A673 (cell line): ENCODE measurements around the gene MPPED2. TPM values are rescaled to one million over a fixed set of nuclear protein-coding genes. Genes with fewer than 3 reads are reported as not detected.

Source experiments
- BruUV-seq: library from RNA; stranded (reverse); fragments of 400-500 nt; replicated peaks from 2 replicates; lab custom pipeline; 2021; lab: Mats Ljungman, UMichigan
- CTCF ChIA-PET: fragments of 300-600 bp; sonication (Branson Sonifier 250); formaldehyde crosslinking; loops from one replicate; lab custom pipeline; 2022; ENCODE audit warnings: antibody characterized with exemption; lab: Charles Lee
- POLR2A ChIA-PET: fragments of 300-600 bp; sonication (Branson Sonifier 250); formaldehyde crosslinking; loops from one replicate; lab custom pipeline; 2022; ENCODE audit warnings: antibody characterized with exemption; ENCODE audit not compliant: low non-redundant PET; lab: Charles Lee
- DNase-seq: peaks from one replicate; pipeline ENCODE4 v3.0.0-alpha.2; 2015; ENCODE audit warnings: low spot score
- H3K27ac ChIP-seq: fragments of 200-600 bp; sonication (generic); 2 replicates; pipeline ENCODE4 v1.5.1; 2016; ENCODE audit warnings: mixed run types, low read depth, mild to moderate bottlenecking, mixed read lengths, antibody characterized with exemption, low read length; ENCODE audit not compliant: poor library complexity, severe bottlenecking
- H3K27me3 ChIP-seq: fragments of 200-600 bp; sonication (generic); replicated peaks from 2 replicates; pipeline ENCODE4 v1.6.1; 2017; ENCODE audit warnings: mixed run types, low read depth, mild to moderate bottlenecking, mixed read lengths, antibody characterized with exemption, low read length; ENCODE audit not compliant: insufficient read depth, poor library complexity
- H3K36me3 ChIP-seq: fragments of 200-600 bp; sonication (generic); 2 replicates; pipeline ENCODE4 v1.6.1; 2016; ENCODE audit warnings: mixed run types, mild to moderate bottlenecking, mixed read lengths, antibody characterized with exemption, low read length; ENCODE audit not compliant: insufficient read depth, poor library complexity, severe bottlenecking
- H3K4me1 ChIP-seq: fragments of 200-600 bp; sonication (generic); 2 replicates; pipeline ENCODE4 v1.6.1; 2017; ENCODE audit warnings: mixed run types, mild to moderate bottlenecking, mixed read lengths, antibody characterized with exemption, low read length; ENCODE audit not compliant: insufficient read depth, poor library complexity, severe bottlenecking
- H3K4me3 ChIP-seq: fragments of 200-600 bp; sonication (generic); 2 replicates; pipeline ENCODE4 v1.5.1; 2016; ENCODE audit warnings: low read depth, mixed run types, mild to moderate bottlenecking, mixed read lengths, low read length; ENCODE audit not compliant: poor library complexity, severe bottlenecking
- H3K9me3 ChIP-seq: fragments of 200-600 bp; sonication (generic); 2 replicates; pipeline ENCODE4 v1.6.1; 2016; ENCODE audit warnings: mixed run types, low read depth, mild to moderate bottlenecking, mixed read lengths, antibody characterized with exemption, low read length; ENCODE audit not compliant: poor library complexity, severe bottlenecking
- EZH2 ChIP-seq: fragments of 200-600 bp; sonication (generic); IDR thresholded peaks from 2 replicates; pipeline ENCODE4 v1.6.1; 2017; ENCODE audit warnings: borderline replicate concordance, low read depth, mild to moderate bottlenecking, mixed read lengths, antibody characterized with exemption, low read length; ENCODE audit not compliant: poor library complexity, severe bottlenecking
- intact Hi-C: fragments of 100-400 bp; cut with micrococcal nuclease; formaldehyde crosslinking; loops from one replicate; pipeline ENCODE4 v1.10.0; 2022; ENCODE audit not compliant: unreplicated experiment
- total RNA-seq: library from RNA; stranded (reverse); gene quantifications from 2 replicates; pipeline ENCODE4 v1.2.3, GENCODE V29; 2021
- TF ChIP-seq, protein P1 (sequence below): fragments of 300-800, 200-600 bp; sonication (generic); conservative IDR thresholded peaks from 2 replicates; pipeline ENCODE4 v1.5.1; 2017; ENCODE audit warnings: low read depth, mild to moderate bottlenecking, antibody characterized with exemption, low read length, moderate library complexity, mixed read lengths

MPPED2 gene
- total RNA-seq, 1 experiment from 2014 or later: 2.0 TPM

DNA sequence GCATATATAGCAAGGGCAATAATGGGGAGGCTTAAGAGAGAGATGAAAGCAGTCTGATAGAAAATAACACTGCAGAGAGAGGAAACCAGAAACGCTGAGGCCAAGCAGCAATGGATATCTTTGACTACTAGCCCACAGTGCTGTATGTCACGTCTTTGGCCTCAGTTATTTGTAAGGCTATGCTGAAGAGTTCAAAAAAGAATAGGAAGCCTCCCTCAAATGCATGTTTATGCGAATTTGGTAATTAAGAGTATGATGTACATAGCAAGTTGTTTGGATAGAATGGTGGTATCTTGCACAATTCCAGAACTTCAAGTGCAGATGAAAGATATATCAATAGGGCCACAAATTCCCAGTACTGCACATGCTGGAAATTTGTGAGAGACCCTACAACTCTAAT is 89.2 kb downstream of the MPPED2 start:
- no peaks in the 10 kb centered on the region for H3K36me3 ChIP-seq
- intact Hi-C loops: no loop called here
- DNase-seq: no peak
- TF ChIP-seq EZH2: no peak
- TF ChIP-seq, protein P1, sequence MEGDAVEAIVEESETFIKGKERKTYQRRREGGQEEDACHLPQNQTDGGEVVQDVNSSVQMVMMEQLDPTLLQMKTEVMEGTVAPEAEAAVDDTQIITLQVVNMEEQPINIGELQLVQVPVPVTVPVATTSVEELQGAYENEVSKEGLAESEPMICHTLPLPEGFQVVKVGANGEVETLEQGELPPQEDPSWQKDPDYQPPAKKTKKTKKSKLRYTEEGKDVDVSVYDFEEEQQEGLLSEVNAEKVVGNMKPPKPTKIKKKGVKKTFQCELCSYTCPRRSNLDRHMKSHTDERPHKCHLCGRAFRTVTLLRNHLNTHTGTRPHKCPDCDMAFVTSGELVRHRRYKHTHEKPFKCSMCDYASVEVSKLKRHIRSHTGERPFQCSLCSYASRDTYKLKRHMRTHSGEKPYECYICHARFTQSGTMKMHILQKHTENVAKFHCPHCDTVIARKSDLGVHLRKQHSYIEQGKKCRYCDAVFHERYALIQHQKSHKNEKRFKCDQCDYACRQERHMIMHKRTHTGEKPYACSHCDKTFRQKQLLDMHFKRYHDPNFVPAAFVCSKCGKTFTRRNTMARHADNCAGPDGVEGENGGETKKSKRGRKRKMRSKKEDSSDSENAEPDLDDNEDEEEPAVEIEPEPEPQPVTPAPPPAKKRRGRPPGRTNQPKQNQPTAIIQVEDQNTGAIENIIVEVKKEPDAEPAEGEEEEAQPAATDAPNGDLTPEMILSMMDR: no peak
- H3K4me1 ChIP-seq: peaks cover 13% of the 10 kb centered on the region
- no TSS peak for BruUV-seq
- H3K27ac ChIP-seq: no peak overlapping the region
- ChIA-PET POLR2A (no interaction called here), CTCF (no interaction called here)
- H3K27me3 ChIP-seq: no peaks in the 10 kb centered on the region
- H3K9me3 ChIP-seq: no peaks in the 10 kb centered on the region
- no peak overlapping the region for H3K4me3 ChIP-seq

DNA sequence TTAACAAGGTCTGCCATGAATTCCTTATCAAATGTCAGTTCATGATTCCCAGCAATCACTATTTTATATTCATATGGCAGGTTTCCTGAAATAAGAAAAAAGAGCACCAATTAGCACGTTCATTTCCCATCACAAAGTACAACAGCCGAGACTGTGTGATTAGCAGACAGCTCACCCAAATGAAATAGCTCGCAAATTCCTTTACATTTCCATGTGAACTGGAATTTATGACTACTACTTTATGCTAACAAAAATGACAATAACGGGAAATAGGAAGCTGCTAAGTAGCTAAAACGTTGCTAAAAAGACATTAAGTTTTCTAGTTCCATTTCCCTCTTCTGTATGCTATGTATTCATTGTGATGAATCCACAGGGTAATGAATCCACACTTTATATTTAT is 90.7 kb downstream of the MPPED2 start:
- no peak overlapping the region for H3K4me3 ChIP-seq
- no peak for TF ChIP-seq EZH2
- TF ChIP-seq, protein P1: no peak
- intact Hi-C loops: no loop called here
- no peaks in the 10 kb centered on the region for H3K27me3 ChIP-seq
- peaks cover 13% of the 10 kb centered on the region for H3K4me1 ChIP-seq
- no TSS peak for BruUV-seq
- ChIA-PET CTCF (no interaction called here), POLR2A (no interaction called here)
- H3K36me3 ChIP-seq: no peaks in the 10 kb centered on the region
- no peak overlapping the region for H3K27ac ChIP-seq
- DNase-seq: no peak
- H3K9me3 ChIP-seq: no peaks in the 10 kb centered on the region

DNA sequence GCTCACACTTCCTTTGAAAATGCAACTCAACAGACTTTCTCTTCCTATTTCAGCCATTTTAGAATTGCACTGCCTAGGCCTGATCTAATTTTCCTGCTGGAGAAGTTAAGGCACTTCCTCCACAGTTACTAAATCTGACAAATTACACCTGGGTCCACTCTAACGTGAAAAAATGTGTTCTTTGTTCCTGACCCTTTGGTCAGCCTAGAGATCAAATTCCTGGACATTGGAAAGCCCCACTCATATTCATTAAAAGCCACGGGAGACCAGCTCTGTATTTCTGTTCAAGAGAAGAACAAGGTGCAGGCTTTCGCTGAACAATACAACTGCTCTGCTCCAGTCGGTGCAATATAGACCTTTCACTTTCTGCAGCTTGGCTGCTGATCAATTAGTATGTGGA is 96.6 kb downstream of the MPPED2 start:
- H3K9me3 ChIP-seq: no peaks in the 10 kb centered on the region
- POLR2A ChIA-PET: interaction anchor here (0.7 kb wide), 1 partner anchor 394 kb away, joined by 3 read pairs; no protein-coding TSS in a partner anchor

More for the DNA sequence above, 96.6 kb downstream of the MPPED2 start:
- no peak overlapping the region for H3K4me3 ChIP-seq
- BruUV-seq: no TSS peak
- CTCF ChIA-PET: no interaction called here
- H3K36me3 ChIP-seq: no peaks in the 10 kb centered on the region
- intact Hi-C loops: no loop called here
- TF ChIP-seq, protein P1: no peak
- no peak for TF ChIP-seq EZH2
- H3K27ac ChIP-seq: no peak overlapping the region
- no peaks in the 10 kb centered on the region for H3K4me1 ChIP-seq
- H3K27me3 ChIP-seq: no peaks in the 10 kb centered on the region
- no peak for DNase-seq
